ENCODE results near the gene C3orf52. TPM values are rescaled to one million over a fixed set of nuclear protein-coding genes. Genes with fewer than 3 reads are reported as not detected.

Gene C3orf52
- total and polyA plus RNA-seq, 10 of the 15 experiments (the other 5 are each of a cell fraction or from before 2014, with no cell fraction given), result 0.15 to 1.9 (median 0.73) TPM

DNA sequence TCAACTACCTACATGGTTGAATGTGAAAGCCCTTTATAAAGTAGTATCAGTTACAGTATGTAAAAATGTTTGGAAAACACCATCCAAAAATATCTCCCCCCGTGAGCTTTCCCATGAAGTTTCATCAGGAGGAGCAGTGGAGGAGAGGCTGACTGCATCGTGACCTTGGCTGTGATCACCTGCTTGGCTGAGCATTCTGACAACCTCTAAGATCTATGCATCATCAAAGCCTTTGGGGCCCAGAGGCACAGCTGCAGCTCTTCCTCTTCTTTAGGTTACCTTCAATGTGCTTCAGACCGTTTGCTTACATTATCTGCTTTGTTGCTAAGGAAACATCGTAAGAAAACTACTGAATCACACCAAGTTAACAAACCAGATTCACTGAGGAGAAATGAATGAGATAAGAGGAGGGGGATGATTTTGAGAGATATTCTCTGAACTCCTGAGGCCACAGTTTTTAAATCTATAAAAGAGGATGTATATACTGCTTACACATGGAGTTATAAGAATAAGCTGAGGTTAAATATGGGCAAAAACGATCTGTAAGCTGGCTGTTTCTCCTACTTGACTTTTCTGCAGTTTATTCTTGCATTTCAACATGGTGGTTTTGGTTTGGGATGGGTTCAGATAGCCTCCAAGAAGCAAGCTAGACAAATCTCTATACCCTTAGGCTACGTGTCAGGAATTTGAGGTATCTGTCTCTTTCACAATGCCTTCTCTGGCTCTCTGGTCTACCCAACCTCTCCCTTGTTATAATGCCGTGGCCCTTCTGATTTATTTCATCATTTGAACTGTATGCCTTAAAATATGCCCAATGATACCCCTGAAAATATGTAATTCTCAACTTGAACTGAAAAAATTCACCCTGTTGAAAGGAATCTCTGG lies 42.9 kb downstream of the C3orf52 start (continued):
- TF ChIP-seq ZNF384 (IDR thresholded peaks at IDR 0.05; ENCODE audit: borderline replicate concordance, low read depth, low read length) (no peak), SMAD1 (IDR thresholded peaks at IDR 0.05; ENCODE audit: low read depth, partially characterized antibody) (peak; percentile 16), NFYA (IDR thresholded peaks at IDR 0.05; ENCODE audit: borderline replicate concordance, low read depth, low read length) (no peak), CHD2 (IDR thresholded peaks at IDR 0.05; ENCODE audit: borderline replicate concordance, low read depth, low read length) (0 out of 2 replicates have a peak, but pooled peaks have one; percentile 1), PML (IDR thresholded peaks at IDR 0.05; ENCODE audit: low read length) (no peak), EZH2 (IDR thresholded peaks at IDR 0.05; ENCODE audit: borderline replicate concordance, control insufficient read depth, low read depth, low read length) (no peak), NFYB (IDR thresholded peaks at IDR 0.05; ENCODE audit: insufficient read depth, low read depth, low read length) (0 out of 2 replicates have a peak, but pooled peaks have one; percentile 10), SIX5 (IDR thresholded peaks at IDR 0.05; ENCODE audit: low read depth, low read length, severe bottlenecking) (no peak), RBBP5 (conservative IDR thresholded peaks at IDR 0.05) (no peak), TBL1XR1 (IDR thresholded peaks at IDR 0.05; ENCODE audit: low read depth, low read length) (no peak), SREBF1 (IDR thresholded peaks at IDR 0.05; ENCODE audit: low read length) (no peak), ASH2L (IDR thresholded peaks at IDR 0.05; ENCODE audit: borderline replicate concordance, low read depth) (no peak)
- TF ChIP-seq, protein P1, sequence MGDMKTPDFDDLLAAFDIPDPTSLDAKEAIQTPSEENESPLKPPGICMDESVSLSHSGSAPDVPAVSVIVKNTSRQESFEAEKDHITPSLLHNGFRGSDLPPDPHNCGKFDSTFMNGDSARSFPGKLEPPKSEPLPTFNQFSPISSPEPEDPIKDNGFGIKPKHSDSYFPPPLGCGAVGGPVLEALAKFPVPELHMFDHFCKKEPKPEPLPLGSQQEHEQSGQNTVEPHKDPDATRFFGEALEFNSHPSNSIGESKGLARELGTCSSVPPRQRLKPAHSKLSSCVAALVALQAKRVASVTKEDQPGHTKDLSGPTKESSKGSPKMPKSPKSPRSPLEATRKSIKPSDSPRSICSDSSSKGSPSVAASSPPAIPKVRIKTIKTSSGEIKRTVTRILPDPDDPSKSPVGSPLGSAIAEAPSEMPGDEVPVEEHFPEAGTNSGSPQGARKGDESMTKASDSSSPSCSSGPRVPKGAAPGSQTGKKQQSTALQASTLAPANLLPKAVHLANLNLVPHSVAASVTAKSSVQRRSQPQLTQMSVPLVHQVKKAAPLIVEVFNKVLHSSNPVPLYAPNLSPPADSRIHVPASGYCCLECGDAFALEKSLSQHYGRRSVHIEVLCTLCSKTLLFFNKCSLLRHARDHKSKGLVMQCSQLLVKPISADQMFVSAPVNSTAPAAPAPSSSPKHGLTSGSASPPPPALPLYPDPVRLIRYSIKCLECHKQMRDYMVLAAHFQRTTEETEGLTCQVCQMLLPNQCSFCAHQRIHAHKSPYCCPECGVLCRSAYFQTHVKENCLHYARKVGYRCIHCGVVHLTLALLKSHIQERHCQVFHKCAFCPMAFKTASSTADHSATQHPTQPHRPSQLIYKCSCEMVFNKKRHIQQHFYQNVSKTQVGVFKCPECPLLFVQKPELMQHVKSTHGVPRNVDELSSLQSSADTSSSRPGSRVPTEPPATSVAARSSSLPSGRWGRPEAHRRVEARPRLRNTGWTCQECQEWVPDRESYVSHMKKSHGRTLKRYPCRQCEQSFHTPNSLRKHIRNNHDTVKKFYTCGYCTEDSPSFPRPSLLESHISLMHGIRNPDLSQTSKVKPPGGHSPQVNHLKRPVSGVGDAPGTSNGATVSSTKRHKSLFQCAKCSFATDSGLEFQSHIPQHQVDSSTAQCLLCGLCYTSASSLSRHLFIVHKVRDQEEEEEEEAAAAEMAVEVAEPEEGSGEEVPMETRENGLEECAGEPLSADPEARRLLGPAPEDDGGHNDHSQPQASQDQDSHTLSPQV (IDR thresholded peaks at IDR 0.05), result peak; percentile 50; the same call in 1 of the 2 replicates
- TF ChIP-seq, protein P2, sequence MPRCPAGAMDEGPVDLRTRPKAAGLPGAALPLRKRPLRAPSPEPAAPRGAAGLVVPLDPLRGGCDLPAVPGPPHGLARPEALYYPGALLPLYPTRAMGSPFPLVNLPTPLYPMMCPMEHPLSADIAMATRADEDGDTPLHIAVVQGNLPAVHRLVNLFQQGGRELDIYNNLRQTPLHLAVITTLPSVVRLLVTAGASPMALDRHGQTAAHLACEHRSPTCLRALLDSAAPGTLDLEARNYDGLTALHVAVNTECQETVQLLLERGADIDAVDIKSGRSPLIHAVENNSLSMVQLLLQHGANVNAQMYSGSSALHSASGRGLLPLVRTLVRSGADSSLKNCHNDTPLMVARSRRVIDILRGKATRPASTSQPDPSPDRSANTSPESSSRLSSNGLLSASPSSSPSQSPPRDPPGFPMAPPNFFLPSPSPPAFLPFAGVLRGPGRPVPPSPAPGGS (IDR thresholded peaks at IDR 0.05; ENCODE audit: borderline replicate concordance, insufficient read depth, low read depth, low read length, poor library complexity, severe bottlenecking), result no peak
- TF ChIP-seq, protein P3, sequence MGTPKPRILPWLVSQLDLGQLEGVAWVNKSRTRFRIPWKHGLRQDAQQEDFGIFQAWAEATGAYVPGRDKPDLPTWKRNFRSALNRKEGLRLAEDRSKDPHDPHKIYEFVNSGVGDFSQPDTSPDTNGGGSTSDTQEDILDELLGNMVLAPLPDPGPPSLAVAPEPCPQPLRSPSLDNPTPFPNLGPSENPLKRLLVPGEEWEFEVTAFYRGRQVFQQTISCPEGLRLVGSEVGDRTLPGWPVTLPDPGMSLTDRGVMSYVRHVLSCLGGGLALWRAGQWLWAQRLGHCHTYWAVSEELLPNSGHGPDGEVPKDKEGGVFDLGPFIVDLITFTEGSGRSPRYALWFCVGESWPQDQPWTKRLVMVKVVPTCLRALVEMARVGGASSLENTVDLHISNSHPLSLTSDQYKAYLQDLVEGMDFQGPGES (IDR thresholded peaks at IDR 0.05), result no peak
- TF ChIP-seq, protein P4, sequence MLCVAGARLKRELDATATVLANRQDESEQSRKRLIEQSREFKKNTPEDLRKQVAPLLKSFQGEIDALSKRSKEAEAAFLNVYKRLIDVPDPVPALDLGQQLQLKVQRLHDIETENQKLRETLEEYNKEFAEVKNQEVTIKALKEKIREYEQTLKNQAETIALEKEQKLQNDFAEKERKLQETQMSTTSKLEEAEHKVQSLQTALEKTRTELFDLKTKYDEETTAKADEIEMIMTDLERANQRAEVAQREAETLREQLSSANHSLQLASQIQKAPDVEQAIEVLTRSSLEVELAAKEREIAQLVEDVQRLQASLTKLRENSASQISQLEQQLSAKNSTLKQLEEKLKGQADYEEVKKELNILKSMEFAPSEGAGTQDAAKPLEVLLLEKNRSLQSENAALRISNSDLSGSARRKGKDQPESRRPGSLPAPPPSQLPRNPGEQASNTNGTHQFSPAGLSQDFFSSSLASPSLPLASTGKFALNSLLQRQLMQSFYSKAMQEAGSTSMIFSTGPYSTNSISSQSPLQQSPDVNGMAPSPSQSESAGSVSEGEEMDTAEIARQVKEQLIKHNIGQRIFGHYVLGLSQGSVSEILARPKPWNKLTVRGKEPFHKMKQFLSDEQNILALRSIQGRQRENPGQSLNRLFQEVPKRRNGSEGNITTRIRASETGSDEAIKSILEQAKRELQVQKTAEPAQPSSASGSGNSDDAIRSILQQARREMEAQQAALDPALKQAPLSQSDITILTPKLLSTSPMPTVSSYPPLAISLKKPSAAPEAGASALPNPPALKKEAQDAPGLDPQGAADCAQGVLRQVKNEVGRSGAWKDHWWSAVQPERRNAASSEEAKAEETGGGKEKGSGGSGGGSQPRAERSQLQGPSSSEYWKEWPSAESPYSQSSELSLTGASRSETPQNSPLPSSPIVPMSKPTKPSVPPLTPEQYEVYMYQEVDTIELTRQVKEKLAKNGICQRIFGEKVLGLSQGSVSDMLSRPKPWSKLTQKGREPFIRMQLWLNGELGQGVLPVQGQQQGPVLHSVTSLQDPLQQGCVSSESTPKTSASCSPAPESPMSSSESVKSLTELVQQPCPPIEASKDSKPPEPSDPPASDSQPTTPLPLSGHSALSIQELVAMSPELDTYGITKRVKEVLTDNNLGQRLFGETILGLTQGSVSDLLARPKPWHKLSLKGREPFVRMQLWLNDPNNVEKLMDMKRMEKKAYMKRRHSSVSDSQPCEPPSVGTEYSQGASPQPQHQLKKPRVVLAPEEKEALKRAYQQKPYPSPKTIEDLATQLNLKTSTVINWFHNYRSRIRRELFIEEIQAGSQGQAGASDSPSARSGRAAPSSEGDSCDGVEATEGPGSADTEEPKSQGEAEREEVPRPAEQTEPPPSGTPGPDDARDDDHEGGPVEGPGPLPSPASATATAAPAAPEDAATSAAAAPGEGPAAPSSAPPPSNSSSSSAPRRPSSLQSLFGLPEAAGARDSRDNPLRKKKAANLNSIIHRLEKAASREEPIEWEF (IDR thresholded peaks at IDR 0.05; ENCODE audit: insufficient replicate concordance, low read depth, low read length), result no peak
